Left lung (tissue), 10 donors: Measurements from ENCODE around the gene ZNF664. TPM values are rescaled to one million over a fixed set of nuclear protein-coding genes. Genes with fewer than 3 reads are reported as not detected.

ENCODE experiments used
- ATAC-seq: fragments of 200-7000 bp; cut with Tn5 transposase; one replicate; pipeline ENCODE4 v1.9.1; 2020; ENCODE audit warnings: moderate library complexity
- DNase-seq, 4 donors: peaks; one replicate each; pipeline ENCODE4 v3.0.0-alpha.2; 2013 to 2020
- H3K27ac ChIP-seq, 2 donors: fragments of 200-600 bp; sonication (generic) in 1 of 2; one replicate each; pipeline versions ENCODE4 v1.5.0 to v1.8.0; 2020 to 2021
- H3K27me3 ChIP-seq, 2 donors: fragments of 200-600 bp; sonication (generic) in 1 of 2; one replicate each; pipeline versions ENCODE4 v1.5.0 to v1.8.0; 2020 to 2021
- H3K36me3 ChIP-seq, 2 donors: fragments of 200-600 bp; sonication (generic) in 1 of 2; one replicate each; pipeline versions ENCODE4 v1.5.0 to v1.8.0; 2020 to 2021
- H3K4me1 ChIP-seq, 2 donors: fragments of 200-600 bp; one replicate each; pipeline ENCODE4 v1.8.0; 2021
- H3K4me3 ChIP-seq, 2 donors: fragments of 200-600 bp; sonication (generic) in 1 of 2; one replicate each; pipeline versions ENCODE4 v1.5.0 to v1.8.0; 2020 to 2021; ENCODE audit warnings: mild to moderate bottlenecking in 1 of 2
- H3K9me3 ChIP-seq, 2 donors: fragments of 200-600 bp; sonication (generic) in 1 of 2; one replicate each; pipeline versions ENCODE4 v1.5.0 to v1.8.0; 2020 to 2021
- intact Hi-C, 2 donors: fragments of 100-400 bp; cut with DNase I; formaldehyde crosslinking; loops; one replicate each; pipeline versions ENCODE4 v1.11.2 to v1.14.2; 2022
- polyA plus RNA-seq, 6 donors: library from polyadenylated mRNA; unstranded; fragments of 120-200 nt; gene quantifications; one replicate each; pipeline ENCODE4 v1.2.1, GENCODE V29; 2013; ENCODE audit not compliant: insufficient read length in 6 of 6
- total RNA-seq, 2 donors: library from RNA; stranded (reverse); fragmentation: NEBNext Ultra II Directional; extraction: Animal tissue kit (Norgen Biotek cat#: 25700); gene quantifications; one replicate each; pipeline ENCODE4 v1.2.1, GENCODE V29; 2021
- TF ChIP-seq, protein P1 (sequence below), 2 donors: fragments of 200-600 bp; sonication (generic) in 1 of 2; IDR thresholded peaks; one replicate each; pipeline versions ENCODE4 v1.5.0 to v1.8.0; 2021; ENCODE audit warnings: antibody characterized with exemption in 2 of 2
- donor health status: DM: no; HTN: yes; CAD: no.
- donor health status: DM: no; HTN: no; CAD: no.

Gene ZNF664
- total and polyA plus RNA-seq, 8 donors: 85.8 to 169 (median 144) TPM

DNA sequence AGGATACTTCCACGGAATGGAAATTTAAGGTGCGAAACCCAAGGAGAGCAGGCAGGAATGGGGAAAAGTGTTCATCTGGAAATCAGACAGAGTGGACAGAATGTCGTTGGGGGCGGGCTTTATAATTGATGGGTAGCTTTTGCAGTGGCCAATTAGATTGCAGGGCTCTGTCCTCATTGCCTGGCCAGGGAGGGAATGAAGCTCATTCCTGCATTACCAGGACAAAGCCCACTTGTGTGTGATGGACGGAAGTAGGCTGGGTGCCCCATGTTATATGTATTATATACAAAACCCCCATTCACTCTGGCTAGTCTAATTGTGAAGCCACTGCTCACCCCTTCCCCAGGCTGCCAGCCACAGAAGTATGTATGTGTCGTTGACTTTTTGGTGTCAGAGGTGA, 23.6 kb downstream of the ZNF664 start:
- no peaks in the 10 kb centered on the region for H3K27me3 ChIP-seq
- no peaks in the 10 kb centered on the region for H3K9me3 ChIP-seq
- intact Hi-C loops: no loop called here
- H3K36me3 ChIP-seq: peaks cover 0 to 25% of the 10 kb centered on the region in 2 donors
- ATAC-seq (no peak), DNase-seq (no peak)
- H3K27ac ChIP-seq: no peak overlapping the region
- TF ChIP-seq, protein P1, sequence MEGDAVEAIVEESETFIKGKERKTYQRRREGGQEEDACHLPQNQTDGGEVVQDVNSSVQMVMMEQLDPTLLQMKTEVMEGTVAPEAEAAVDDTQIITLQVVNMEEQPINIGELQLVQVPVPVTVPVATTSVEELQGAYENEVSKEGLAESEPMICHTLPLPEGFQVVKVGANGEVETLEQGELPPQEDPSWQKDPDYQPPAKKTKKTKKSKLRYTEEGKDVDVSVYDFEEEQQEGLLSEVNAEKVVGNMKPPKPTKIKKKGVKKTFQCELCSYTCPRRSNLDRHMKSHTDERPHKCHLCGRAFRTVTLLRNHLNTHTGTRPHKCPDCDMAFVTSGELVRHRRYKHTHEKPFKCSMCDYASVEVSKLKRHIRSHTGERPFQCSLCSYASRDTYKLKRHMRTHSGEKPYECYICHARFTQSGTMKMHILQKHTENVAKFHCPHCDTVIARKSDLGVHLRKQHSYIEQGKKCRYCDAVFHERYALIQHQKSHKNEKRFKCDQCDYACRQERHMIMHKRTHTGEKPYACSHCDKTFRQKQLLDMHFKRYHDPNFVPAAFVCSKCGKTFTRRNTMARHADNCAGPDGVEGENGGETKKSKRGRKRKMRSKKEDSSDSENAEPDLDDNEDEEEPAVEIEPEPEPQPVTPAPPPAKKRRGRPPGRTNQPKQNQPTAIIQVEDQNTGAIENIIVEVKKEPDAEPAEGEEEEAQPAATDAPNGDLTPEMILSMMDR (IDR thresholded peaks at IDR 0.05): no peak
- H3K4me1 ChIP-seq: peaks cover under 1 to 21% of the 10 kb centered on the region in 2 donors
- no peak overlapping the region for H3K4me3 ChIP-seq

GRCh38 chr12:123997033-123997822, 24.2 kb downstream of the ZNF664 start:
- Histone ChIP-seq H3K27ac (no peak overlapping the region), H3K4me3 (no peak overlapping the region), H3K9me3 (no peaks in the 10 kb centered on the region), H3K36me3 (peaks cover 0 to 31% of the 10 kb centered on the region in 2 donors), H3K4me1 (peaks cover 3 to 21% of the 10 kb centered on the region in 2 donors), H3K27me3 (no peaks in the 10 kb centered on the region)
- TF ChIP-seq, protein P1 (IDR thresholded peaks at IDR 0.05): no peak
- DNase-seq (no peak), ATAC-seq (no peak)
- intact Hi-C loops: no loop called here

GRCh38 chr12:123997908-123998307, 24.9 kb downstream of the ZNF664 start:
- TF ChIP-seq, protein P1 (IDR thresholded peaks at IDR 0.05): no peak
- intact Hi-C loops: no loop called here
- Histone ChIP-seq H3K27me3 (no peaks in the 10 kb centered on the region), H3K4me1 (peaks cover 6 to 23% of the 10 kb centered on the region in 2 donors), H3K9me3 (no peaks in the 10 kb centered on the region), H3K4me3 (no peak overlapping the region), H3K36me3 (peaks cover 0 to 26% of the 10 kb centered on the region in 2 donors), H3K27ac (no peak overlapping the region)
- no peak for DNase-seq
- ATAC-seq: no peak

- Histone ChIP-seq H3K9me3 (no peaks in the 10 kb centered on the region), H3K4me1 (peaks cover 6 to 23% of the 10 kb centered on the region in 2 donors), H3K27me3 (no peaks in the 10 kb centered on the region), H3K27ac (no peak overlapping the region), H3K36me3 (peaks cover 0 to 21% of the 10 kb centered on the region in 2 donors), H3K4me3 (no peak overlapping the region)
- intact Hi-C loops: no loop called here
- TF ChIP-seq, protein P1 (IDR thresholded peaks at IDR 0.05): no peak
- DNase-seq: peak in 1 of 4 donors; percentile 62
- ATAC-seq: no peak
Observed at GRCh38 chr12:123998344-123998990, 25.5 kb downstream of the ZNF664 start.

- peaks cover 0 to 21% of the 10 kb centered on the region in 2 donors for H3K36me3 ChIP-seq
- intact Hi-C loops: no loop called here
- DNase-seq (peak in 1 of 4 donors; percentile 51), ATAC-seq (no peak)
- no peaks in the 10 kb centered on the region for H3K9me3 ChIP-seq
- no peak overlapping the region for H3K27ac ChIP-seq
- H3K4me1 ChIP-seq: peaks cover 6 to 23% of the 10 kb centered on the region in 2 donors
- no peak overlapping the region for H3K4me3 ChIP-seq
- no peaks in the 10 kb centered on the region for H3K27me3 ChIP-seq
- TF ChIP-seq, protein P1 (IDR thresholded peaks at IDR 0.05): no peak
Observed at GRCh38 chr12:123998991-123999359, 26.0 kb downstream of the ZNF664 start.
